Measurements from ENCODE around the gene FHIT.

The FHIT gene

DNA sequence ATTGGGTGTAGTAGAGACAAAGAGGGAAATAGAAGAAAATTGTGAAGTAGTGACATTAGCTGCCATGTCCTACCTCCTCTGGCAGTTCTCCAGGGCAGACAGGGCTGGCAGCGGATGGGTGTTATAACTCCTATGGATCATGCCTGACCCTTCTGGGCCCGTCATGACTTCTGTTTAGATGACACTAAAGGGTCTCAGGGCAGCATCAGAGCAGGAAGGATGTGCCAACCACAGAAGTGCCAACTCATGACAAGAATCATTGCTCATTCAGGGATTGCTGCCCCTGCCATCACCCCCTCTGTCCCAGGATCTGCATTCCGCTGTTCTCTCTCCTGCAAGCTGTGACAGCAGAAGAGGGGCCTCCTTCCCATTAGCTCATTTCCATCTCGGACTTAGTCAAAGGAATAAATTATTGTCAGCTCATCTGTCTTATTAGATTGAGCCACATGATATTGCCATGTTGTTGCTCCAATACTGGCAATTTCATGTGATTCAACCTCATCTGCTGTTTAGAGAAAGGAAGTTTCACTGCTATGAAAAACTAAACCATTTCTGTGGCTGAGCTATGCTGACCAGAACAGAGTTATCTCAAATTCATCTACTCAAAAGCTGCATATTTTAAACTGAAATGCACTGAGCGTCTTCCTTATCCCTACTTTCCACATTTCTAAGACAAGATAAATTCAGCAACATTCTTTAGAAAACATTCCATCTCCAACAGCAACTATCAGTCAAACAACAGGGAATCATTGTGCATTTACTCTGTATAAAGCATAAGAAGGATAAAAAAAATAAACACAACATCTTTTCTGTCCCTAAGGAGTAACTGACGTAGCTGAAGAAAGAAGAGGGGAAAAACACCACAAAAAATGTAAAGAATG lies 271.6 kb downstream of the FHIT start:
- DNase-seq = peak; percentile 56

DNA sequence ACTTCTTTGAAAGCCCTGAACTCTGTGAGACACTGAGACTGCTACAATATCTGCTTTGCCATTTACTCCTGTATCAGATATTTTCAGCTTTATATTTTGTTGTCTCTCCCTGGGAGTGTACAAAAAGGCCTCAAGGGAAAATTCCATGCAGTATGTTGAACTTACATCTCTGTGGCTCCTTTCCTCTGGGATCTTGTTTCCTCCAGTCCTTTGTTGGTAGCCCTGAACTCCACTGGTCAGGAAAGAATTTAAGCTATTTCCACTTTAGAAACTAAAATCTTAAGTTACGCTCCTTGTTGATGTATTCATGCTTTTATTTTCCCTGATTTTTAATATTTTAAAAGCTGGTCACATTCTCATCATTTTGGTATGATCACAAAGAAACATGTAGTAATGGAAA lies 277.9 kb downstream of the FHIT start:
- DNase-seq = no peak

- no peak for DNase-seq
Observed at GRCh38 chr3:60972599-60972998, 278.7 kb downstream of the FHIT start.

GRCh38 chr3:60970850-60971249 lies 280.4 kb downstream of the FHIT start:
- DNase-seq = no peak

- no peak for DNase-seq
Observed at GRCh38 chr3:60967141-60967540, 284.1 kb downstream of the FHIT start.

- DNase-seq = no peak
Observed at GRCh38 chr3:60957541-60957940, 293.7 kb downstream of the FHIT start.

DNA sequence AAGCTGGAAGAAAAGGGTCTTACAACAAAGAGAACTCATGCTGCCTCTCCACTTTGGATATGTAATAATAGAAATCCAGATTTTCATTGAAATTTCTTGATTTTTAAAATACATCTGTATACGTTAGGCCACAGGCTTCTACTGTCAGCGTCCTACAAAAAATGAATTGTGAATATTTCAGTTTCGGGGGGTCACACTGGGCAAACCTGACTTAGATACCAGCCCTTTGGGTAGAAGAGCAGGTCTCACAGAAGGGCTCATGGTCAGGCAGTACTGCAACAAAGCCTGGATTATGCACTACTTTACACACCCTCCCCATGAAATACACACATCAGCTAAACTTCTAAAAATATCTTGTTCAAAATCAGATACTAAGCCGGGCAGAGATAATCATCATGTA lies 294.5 kb downstream of the FHIT start:
- DNase-seq = no peak

- DNase-seq = no peak
Observed at GRCh38 chr3:60955034-60955433, 296.2 kb downstream of the FHIT start.

GRCh38 chr3:60954048-60954447 lies 297.2 kb downstream of the FHIT start:
- DNase-seq = no peak

DNA sequence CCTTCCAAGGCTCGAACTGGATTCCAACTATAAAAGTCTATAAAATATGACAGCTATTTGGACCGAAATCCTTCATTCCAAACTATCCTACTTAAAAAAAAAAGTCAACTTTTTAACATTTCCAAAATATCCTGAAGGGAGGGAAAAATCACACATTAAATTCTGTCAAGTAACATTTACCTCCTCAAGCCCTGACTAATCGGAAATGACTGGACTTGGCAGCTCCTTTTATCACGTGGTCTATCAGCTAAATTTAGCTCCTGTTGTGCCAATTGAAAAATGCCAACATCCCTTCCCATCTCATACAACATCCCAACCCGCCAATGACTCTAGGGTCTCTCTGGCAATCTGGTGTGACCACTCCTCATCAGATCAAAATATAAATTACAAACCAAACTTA lies 297.9 kb downstream of the FHIT start:
- no peak for DNase-seq

DNA sequence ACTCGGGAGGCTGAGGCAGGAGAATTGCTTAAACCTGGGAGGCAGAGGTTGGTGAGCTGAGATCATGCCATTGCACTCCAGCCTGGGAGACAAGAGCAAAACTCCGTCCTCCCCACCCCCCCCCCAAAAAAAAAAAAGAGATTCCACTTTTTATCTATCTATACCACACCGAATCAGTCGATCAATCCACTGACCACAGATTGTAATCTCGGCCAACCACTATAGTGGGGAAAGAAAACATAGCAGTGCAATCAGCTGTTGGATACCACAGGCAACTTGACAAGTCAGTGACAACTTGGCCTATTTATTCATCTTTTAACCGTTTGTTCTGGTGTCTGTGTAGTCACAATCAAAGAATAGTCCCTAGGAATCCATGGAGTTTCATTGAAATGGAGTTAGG lies 299.2 kb downstream of the FHIT start:
- DNase-seq = peak; percentile 63

GRCh38 chr3:60949146-60949545 lies 302.1 kb downstream of the FHIT start:
- DNase-seq = no peak

DNA sequence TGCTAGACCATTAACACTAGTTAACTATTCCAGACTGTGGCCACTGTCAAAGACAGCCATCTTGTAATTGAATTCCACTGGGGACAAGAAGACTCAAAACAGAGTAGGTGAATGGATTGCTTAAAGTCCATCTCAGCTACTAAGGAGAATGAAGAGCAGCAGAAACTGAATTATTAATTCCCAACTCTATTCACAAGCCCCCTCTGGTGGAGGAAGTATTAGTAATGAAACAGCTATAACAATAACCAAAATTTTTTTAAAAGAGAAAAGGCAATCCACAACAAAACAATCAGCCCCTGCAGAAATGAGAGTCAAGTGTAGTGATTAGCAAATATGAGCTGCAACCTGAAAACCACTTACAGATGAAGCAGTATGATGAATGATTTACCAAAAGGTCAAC lies 302.8 kb downstream of the FHIT start:
- peak; percentile 58 for DNase-seq

DNA sequence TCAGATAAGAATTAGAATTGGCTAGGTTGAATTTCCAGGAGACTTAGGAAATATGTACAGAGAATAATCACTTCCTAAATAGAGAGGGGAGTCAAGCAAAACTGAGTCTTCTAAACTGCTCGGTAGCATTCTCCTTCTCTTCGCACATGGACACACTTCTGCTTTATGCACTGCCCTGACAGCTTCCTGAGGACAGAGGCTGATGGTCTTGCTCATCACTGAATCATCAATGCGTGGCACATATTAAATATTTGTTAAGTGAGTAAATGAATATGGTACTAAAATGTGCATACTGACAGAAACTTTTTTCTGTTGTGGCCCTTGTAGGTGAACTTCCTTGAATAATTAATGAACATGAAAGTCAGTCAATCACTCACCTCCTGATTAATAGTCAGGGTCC lies 315.5 kb downstream of the FHIT start:
- DNase-seq = no peak

DNA sequence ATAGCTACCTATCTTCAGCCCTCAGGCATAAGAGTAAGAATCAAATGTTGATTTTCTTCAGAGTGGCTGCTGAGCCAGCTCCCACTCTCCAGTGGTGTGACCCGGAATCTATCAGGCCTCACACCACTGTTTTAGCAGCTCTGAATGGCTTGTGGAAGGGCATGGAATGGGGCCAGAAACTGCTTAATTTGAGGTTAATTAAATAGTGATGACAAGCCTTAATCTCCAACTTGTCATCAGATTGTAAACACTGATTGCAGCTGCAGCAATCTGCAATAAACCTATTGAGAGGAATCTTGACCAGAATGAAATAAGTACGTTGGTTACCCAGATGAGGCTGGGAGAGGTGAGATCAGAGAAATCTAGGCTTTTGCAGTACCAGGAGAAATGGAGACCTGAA lies 317.4 kb downstream of the FHIT start:
- DNase-seq = no peak

GRCh38 chr3:60932643-60933042 lies 318.6 kb downstream of the FHIT start:
- DNase-seq = peak; percentile 81

GRCh38 chr3:60932170-60932569 lies 319.1 kb downstream of the FHIT start:
- DNase-seq = no peak

DNA sequence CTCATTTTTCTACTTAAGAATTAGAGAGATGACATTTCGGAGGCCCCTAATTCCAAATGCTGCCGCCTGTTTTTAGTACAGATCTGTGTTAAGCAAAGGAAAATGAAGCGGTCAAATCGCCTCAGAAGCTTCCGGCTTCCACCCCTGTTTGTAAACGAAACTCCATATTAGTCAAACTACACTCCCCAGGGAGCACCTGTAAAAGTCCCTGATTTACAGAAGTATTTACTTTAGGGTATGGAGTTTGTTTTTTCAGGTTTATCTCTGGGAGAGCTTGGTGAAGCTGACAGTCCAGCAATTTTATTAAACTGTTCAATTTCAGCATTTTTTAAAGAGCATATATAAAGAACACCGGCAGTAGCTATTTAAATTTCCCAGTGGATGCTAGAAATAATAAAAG lies 319.8 kb downstream of the FHIT start:
- no peak for DNase-seq

- no peak for DNase-seq
Observed at GRCh38 chr3:60920519-60920918, 330.7 kb downstream of the FHIT start.

GRCh38 chr3:60919296-60919695 lies 332.0 kb downstream of the FHIT start:
- no peak for DNase-seq

DNA sequence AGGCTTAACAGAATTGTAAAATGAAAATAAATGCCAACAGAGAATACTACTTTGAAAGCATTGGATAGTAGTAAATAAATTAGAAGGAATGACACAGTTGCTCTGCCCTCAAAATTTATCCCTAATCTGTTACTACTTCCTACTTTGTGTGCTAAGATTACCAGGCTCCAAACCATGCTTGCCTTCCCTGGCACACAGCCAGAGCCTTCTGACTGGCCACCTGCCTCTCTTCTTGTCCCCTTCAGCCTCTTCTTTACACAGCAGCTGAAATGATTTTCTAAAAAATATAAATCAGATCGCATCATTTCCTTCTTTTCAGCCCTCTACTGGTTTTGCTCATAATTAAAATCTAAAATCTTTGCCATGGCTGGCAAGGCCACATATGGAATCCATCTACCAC lies 334.1 kb downstream of the FHIT start:
- peak; percentile 49 for DNase-seq

DNA sequence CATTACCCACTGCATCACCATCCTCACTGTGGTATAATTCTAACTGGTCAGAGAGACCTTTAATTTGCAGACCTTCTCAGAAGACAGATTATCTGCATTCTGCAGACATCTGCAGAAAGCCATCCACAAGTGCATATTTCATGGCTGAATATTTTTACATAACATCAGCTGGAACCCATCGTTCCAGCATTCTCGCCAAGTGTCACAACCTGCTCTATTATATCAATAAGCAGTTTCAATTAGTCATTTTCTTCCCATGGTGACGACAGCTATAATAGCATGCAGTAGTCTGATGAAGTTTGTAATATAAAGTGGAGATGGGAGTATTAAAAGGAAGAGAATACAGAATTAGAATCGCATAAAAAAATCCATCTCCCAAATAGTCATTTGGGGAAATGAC lies 334.7 kb downstream of the FHIT start:
- no peak for DNase-seq

DNA sequence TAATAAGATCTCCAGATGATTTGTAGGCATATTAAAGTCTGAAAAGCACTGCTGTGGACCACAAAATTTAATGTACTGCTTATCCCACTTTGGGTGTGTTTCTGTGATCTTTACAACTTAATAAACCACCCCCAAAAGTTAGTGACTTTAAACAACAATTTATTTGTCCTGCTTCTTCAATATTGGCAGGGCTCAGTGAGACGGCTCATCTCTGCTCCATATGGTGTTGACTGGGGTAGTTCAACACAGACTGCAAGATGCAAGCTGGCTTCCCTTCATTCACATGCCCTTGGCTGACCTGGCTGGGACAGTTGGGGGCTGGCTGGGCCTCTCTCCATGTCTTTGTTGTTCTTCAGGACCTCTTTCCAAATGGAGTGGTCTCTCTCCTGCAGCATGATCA lies 337.8 kb downstream of the FHIT start:
- DNase-seq = no peak

GRCh38 chr3:60912876-60913275 lies 338.4 kb downstream of the FHIT start:
- DNase-seq = no peak

DNA sequence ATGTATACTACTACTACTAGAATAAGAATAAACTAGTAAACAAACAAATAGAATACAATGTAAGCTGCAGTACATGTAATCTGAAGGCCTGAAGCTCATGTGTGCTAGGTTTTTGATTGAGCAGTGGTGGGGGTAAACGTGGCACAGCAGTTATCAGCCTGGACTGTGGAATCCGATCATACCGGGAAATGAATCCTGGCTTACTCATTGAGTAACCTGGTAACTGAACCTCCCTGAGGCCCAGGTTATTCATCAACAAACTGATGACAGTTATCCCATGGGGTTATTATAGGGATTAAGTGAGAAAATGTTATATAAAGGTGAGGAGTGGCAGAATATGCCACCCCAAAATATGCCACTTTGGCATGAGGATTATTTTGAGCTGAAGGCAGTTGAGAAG lies 339.1 kb downstream of the FHIT start:
- DNase-seq = no peak
